H1 (cell line): ENCODE results near the gene MACROD2. TPM values are rescaled to one million over a fixed set of nuclear protein-coding genes. Genes with fewer than 3 reads are reported as not detected.

Experiments
- CTCF ChIA-PET: fragments of 300-600 bp; sonication (Branson Sonifier 250); formaldehyde crosslinking; loops from one replicate; lab custom pipeline; 2021; ENCODE audit not compliant: partially characterized antibody; lab: Charles Lee
- POLR2A ChIA-PET: fragments of 300-600 bp; sonication (Branson Sonifier 250); formaldehyde crosslinking; loops from one replicate; lab custom pipeline; 2021; ENCODE audit warnings: inconsistent platforms; ENCODE audit not compliant: partially characterized antibody; lab: Charles Lee
- DNase-seq, 2 experiments: peaks; one replicate each; pipeline versions ENCODE4 v3.0.0 to v3.0.0-alpha.2; 2010 to 2022; ENCODE audit warnings: low spot score in 2 of 2, low read depth in 1 of 2, mixed read lengths in 1 of 2
- FAIRE-seq: peaks from 2 replicates; lab custom pipeline; 2011; peaks lifted over from hg19 to GRCh38; lab: Jason Lieb, UNC
- H2AFZ ChIP-seq: 2 replicates; pipeline ENCODE4 v1.8.1; 2012; ENCODE audit warnings: low read length, inconsistent platforms
- H2AK5ac ChIP-seq: 2 replicates; pipeline ENCODE4 v1.6.1; 2013; ENCODE audit warnings: low read depth, low read length
- H2BK120ac ChIP-seq: replicated peaks from 2 replicates; pipeline ENCODE3; 2013; ENCODE audit warnings: low read depth, low read length, inconsistent platforms
- H2BK12ac ChIP-seq: 2 replicates; pipeline ENCODE4 v1.6.1; 2013; ENCODE audit warnings: low read depth, low read length
- H2BK15ac ChIP-seq: 2 replicates; pipeline ENCODE4 v1.6.1; 2013; ENCODE audit warnings: low read length
- H2BK20ac ChIP-seq: 2 replicates; pipeline ENCODE4 v1.6.1; 2013; ENCODE audit warnings: low read length
- H2BK5ac ChIP-seq: 2 replicates; pipeline ENCODE4 v1.6.1; 2013; ENCODE audit warnings: low read depth, low read length
- H3K14ac ChIP-seq: 2 replicates; pipeline ENCODE4 v1.6.1; 2013; ENCODE audit warnings: inconsistent platforms; ENCODE audit not compliant: insufficient read length
- H3K18ac ChIP-seq: 2 replicates; pipeline ENCODE4 v1.6.1; 2013; ENCODE audit warnings: low read length; ENCODE audit errors: extremely low read depth
- H3K23ac ChIP-seq: 2 replicates; pipeline ENCODE4 v1.6.1; 2013; ENCODE audit warnings: inconsistent platforms; ENCODE audit not compliant: insufficient read length
- H3K23me2 ChIP-seq: 2 replicates; pipeline ENCODE4 v1.6.1; 2013; ENCODE audit warnings: low read depth, low read length
- H3K27ac ChIP-seq: 2 replicates; pipeline ENCODE4 v1.6.1; 2011; ENCODE audit warnings: low read depth, low read length, inconsistent platforms
- H3K27me3 ChIP-seq, 4 experiments: replicated peaks in 1 of 4; 1 replicate in 1 of 4; 2 replicates in 3 of 4; pipeline versions ENCODE4 v1.6.1 to v1.8.1; 2011 to 2013; ENCODE audit warnings: low read length in 3 of 4, mild to moderate bottlenecking in 3 of 4, inconsistent platforms in 2 of 4, mixed read lengths in 2 of 4, moderate library complexity in 1 of 4; ENCODE audit not compliant: control insufficient read depth in 3 of 4, insufficient read depth in 3 of 4; ENCODE audit errors: extremely low read depth in 1 of 4
- H3K36me3 ChIP-seq, 4 experiments: 2 replicates each; pipeline versions ENCODE4 v1.6.1 to v1.8.1; 2011 to 2013; ENCODE audit warnings: mild to moderate bottlenecking in 4 of 4, low read length in 3 of 4, moderate library complexity in 2 of 4, control low read depth in 1 of 4, inconsistent platforms in 1 of 4; ENCODE audit not compliant: insufficient read depth in 4 of 4, control insufficient read depth in 2 of 4
- H3K4ac ChIP-seq: replicated peaks from 2 replicates; pipeline ENCODE3; 2013; ENCODE audit warnings: low read length, low read depth, mixed read lengths, inconsistent platforms; ENCODE audit not compliant: insufficient read length
- H3K4me1 ChIP-seq, 4 experiments: replicated peaks in 1 of 4; 1 replicate in 1 of 4; 2 replicates in 3 of 4; pipeline versions ENCODE4 v1.6.1 to v1.8.1; 2011 to 2013; ENCODE audit warnings: low read length in 3 of 4, inconsistent platforms in 2 of 4, mixed read lengths in 1 of 4; ENCODE audit not compliant: insufficient read depth in 4 of 4, control insufficient read depth in 3 of 4
- H3K4me2 ChIP-seq, 2 experiments: 2 replicates each; pipeline versions ENCODE4 v1.6.1 to v1.8.1; 2011 to 2013; ENCODE audit warnings: low read depth in 2 of 2, low read length in 2 of 2, control low read depth in 1 of 2, inconsistent platforms in 1 of 2, mild to moderate bottlenecking in 1 of 2; ENCODE audit not compliant: insufficient read depth in 1 of 2
- H3K4me3 ChIP-seq, 4 experiments: fragments of 200-600, 300-600 bp in 1 of 4; sonication (generic), shearing (Covaris generic), sonication (Bioruptor Twin) in 1 of 4; 2 replicates each; pipeline versions ENCODE4 v1.5.1 to v1.8.1; 2011 to 2016; ENCODE audit warnings: low read length in 4 of 4, low read depth in 3 of 4, control low read depth in 2 of 4, inconsistent platforms in 2 of 4, mild to moderate bottlenecking in 2 of 4, mixed read lengths in 1 of 4, moderate library complexity in 1 of 4; ENCODE audit not compliant: insufficient read depth in 2 of 4; ENCODE audit errors: extremely low read depth in 1 of 4
- H3K56ac ChIP-seq: replicated peaks from 2 replicates; pipeline ENCODE3; 2013; ENCODE audit warnings: low read depth, mild to moderate bottlenecking, mixed read lengths, low read length, inconsistent platforms; ENCODE audit not compliant: insufficient read length
- H3K79me1 ChIP-seq: 2 replicates; pipeline ENCODE4 v1.6.1; 2013; ENCODE audit warnings: low read depth, low read length, control low read depth
- H3K79me2 ChIP-seq, 2 experiments: 2 replicates each; pipeline versions ENCODE4 v1.6.1 to v1.8.1; 2012 to 2013; ENCODE audit warnings: low read length in 2 of 2, mild to moderate bottlenecking in 2 of 2, inconsistent platforms in 1 of 2; ENCODE audit not compliant: insufficient read depth in 2 of 2, control insufficient read depth in 1 of 2
- H3K9ac ChIP-seq, 4 experiments: replicated peaks in 1 of 4; 1 replicate in 1 of 4; 2 replicates in 3 of 4; pipeline versions ENCODE4 v1.6.1 to v1.8.1; 2011 to 2013; ENCODE audit warnings: low read depth in 3 of 4, low read length in 3 of 4, control low read depth in 2 of 4, mild to moderate bottlenecking in 2 of 4, moderate library complexity in 2 of 4, inconsistent platforms in 1 of 4; ENCODE audit errors: extremely low read depth in 1 of 4
- H3K9me3 ChIP-seq, 2 experiments: 2 replicates each; pipeline versions ENCODE4 v1.6.1 to v1.8.1; 2012 to 2013; ENCODE audit warnings: mild to moderate bottlenecking in 2 of 2, moderate library complexity in 2 of 2, control low read depth in 1 of 2, inconsistent platforms in 1 of 2, low read depth in 1 of 2, low read length in 1 of 2, mixed read lengths in 1 of 2; ENCODE audit not compliant: insufficient read depth in 2 of 2
- H4K20me1 ChIP-seq, 2 experiments: replicated peaks in 1 of 2; 2 replicates each; pipeline versions ENCODE3 to v1.8.1; 2011 to 2013; ENCODE audit warnings: inconsistent platforms in 2 of 2, low read length in 2 of 2, mild to moderate bottlenecking in 1 of 2; ENCODE audit not compliant: insufficient read depth in 2 of 2, control insufficient read depth in 1 of 2
- H4K5ac ChIP-seq: 2 replicates; pipeline ENCODE4 v1.6.1; 2013; ENCODE audit warnings: low read length, low read depth, mixed read lengths, inconsistent platforms; ENCODE audit not compliant: insufficient read length
- H4K8ac ChIP-seq: 2 replicates; pipeline ENCODE4 v1.8.0; 2013; ENCODE audit warnings: mild to moderate bottlenecking, moderate library complexity, low read length, inconsistent platforms; ENCODE audit not compliant: insufficient read depth; ENCODE audit errors: extremely low read depth
- H4K91ac ChIP-seq: replicated peaks from 2 replicates; pipeline ENCODE3; 2013; ENCODE audit warnings: low read length, mixed read lengths, inconsistent platforms; ENCODE audit not compliant: insufficient read length
- EGR1 ChIP-seq: IDR thresholded peaks from 2 replicates; pipeline ENCODE4 v1.6.1; 2011; ENCODE audit warnings: low read depth, low read length, borderline replicate concordance
- POLR2AphosphoS5 ChIP-seq: IDR thresholded peaks from 2 replicates; pipeline ENCODE4 v1.6.1; 2011; ENCODE audit warnings: low read depth, low read length
- YY1 ChIP-seq: IDR thresholded peaks from 2 replicates; pipeline ENCODE4 v1.6.1; 2011; ENCODE audit warnings: low read depth, mild to moderate bottlenecking, low read length
- WGBS, 2 experiments: shearing (Covaris generic) in 1 of 2; methylation state at CpG; one replicate each; pipeline versions ENCODE4 v1.1.6 to v1.1.7; 2013 to 2015; ENCODE audit warnings: low lambda C conversion rate in 2 of 2, mixed read lengths in 2 of 2, inconsistent platforms in 1 of 2, low coverage in 1 of 2, missing lambda C conversion rate in 1 of 2; ENCODE audit not compliant: insufficient replicate concordance in 2 of 2, insufficient coverage in 1 of 2, insufficient read length in 1 of 2; ENCODE audit errors: extremely low coverage in 1 of 2, missing lambda C conversion rate in 1 of 2; 5-methylcytosine and 5-hydroxymethylcytosine counted together
- polyA plus RNA-seq, 7 experiments: library from polyadenylated mRNA; depleted of rRNA in 3 of 7; stranded (reverse) in 5 of 7; unstranded in 2 of 7; fragments of >200 nt in 5 of 7; fragments of 200-250 nt in 2 of 7; gene quantifications; 1 replicate in 5 of 7; 2 replicates in 1 of 7; 4 replicates in 1 of 7; pipeline versions ENCODE4 v1.2.1 to v1.2.3, GENCODE V29; 2011 to 2013; ENCODE audit warnings: missing spikeins in 2 of 7, mixed read lengths in 2 of 7
- total RNA-seq: library from RNA; stranded (reverse); fragmentation: NEBNext Ultra II Directional; extraction: Animal tissue kit (Norgen Biotek cat#: 25700); gene quantifications from 2 replicates; pipeline ENCODE4 v1.2.1, GENCODE V29; 2021

MACROD2 gene
- total and polyA plus RNA-seq, 2 of the 8 experiments (the other 6 are each of a cell fraction or from before 2014, with no cell fraction given), result 0.70 to 3.9 TPM

DNA sequence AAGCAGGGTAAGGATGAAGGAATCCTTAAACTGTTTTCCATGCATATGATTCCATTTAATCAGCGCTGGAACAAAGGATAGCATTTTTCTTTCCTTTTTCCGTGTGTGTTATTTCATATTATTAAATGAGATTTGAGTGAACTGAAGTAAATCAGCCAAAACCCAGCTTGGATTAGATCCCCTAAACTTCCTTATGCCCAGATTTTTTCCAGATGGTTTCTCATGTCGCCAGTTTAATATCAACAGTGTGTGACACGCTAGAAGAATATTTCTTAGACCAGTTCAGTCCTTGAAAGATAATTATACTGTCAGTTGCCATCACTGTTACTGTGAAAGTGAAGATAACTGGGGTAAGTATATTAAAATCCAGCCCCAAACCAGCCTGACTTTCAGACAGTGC, 1568.5 kb downstream of the MACROD2 start:
- no peak overlapping the region for H3K18ac ChIP-seq
- no peaks in the 10 kb centered on the region for H3K36me3 ChIP-seq
- no peak for TF ChIP-seq EGR1
- TF ChIP-seq YY1, result no peak
- no peak for TF ChIP-seq POLR2AphosphoS5

More for the DNA sequence above, 1568.5 kb downstream of the MACROD2 start:
- Histone ChIP-seq H2BK120ac (no peak overlapping the region), H4K91ac (no peak overlapping the region), H2AFZ (no peak overlapping the region), H3K23ac (no peak overlapping the region), H2BK20ac (no peak overlapping the region), H3K23me2 (no peaks in the 10 kb centered on the region), H3K56ac (no peak overlapping the region), H3K4me1 (peaks cover 0 to 18% (median 8%) of the 10 kb centered on the region in 4 experiments; a peak in 4 of 7 replicates), H4K8ac (no peak overlapping the region), H2BK12ac (no peak overlapping the region), H4K20me1 (no peaks in the 10 kb centered on the region), H2BK5ac (no peak overlapping the region), H3K4ac (no peak overlapping the region), H2BK15ac (no peak overlapping the region), H3K79me2 (no peaks in the 10 kb centered on the region), H3K9ac (no peak overlapping the region), H3K9me3 (peaks cover 0 to 4% of the 10 kb centered on the region in 2 experiments; a peak in 1 of 4 replicates), H3K27ac (no peak overlapping the region), H3K79me1 (no peaks in the 10 kb centered on the region), H3K4me3 (no peak overlapping the region), H3K27me3 (no peaks in the 10 kb centered on the region; a peak in 1 of 7 replicates), H3K14ac (no peak overlapping the region), H4K5ac (no peak overlapping the region), H2AK5ac (no peak overlapping the region), H3K4me2 (no peak overlapping the region)
- CTCF ChIA-PET, result interaction anchor here (1.1 kb wide), 1 partner anchor 81 kb away, joined by 4 read pairs; no protein-coding TSS in a partner anchor
- POLR2A ChIA-PET, result no interaction called here
- DNase-seq (no peak), FAIRE-seq (no peak)
- 94% methylated on average over 4 of the region's 4 CpGs; no CpG with 5 or more reads in 1 of the 2 experiments for WGBS, 2 experiments
